Fibroblast of the conjunctiva (primary cell): ENCODE data around the gene NOS1AP.
"Not testable (repeated sequence)": the region's sequence is repeated elsewhere in the genome, so short reads cannot be mapped to it uniquely, and the experiment has no call there.

Experiments
- DNase-seq: peaks from one replicate; pipeline ENCODE4 v3.0.0-alpha.2; 2010; ENCODE audit warnings: low read depth

Gene NOS1AP

DNA sequence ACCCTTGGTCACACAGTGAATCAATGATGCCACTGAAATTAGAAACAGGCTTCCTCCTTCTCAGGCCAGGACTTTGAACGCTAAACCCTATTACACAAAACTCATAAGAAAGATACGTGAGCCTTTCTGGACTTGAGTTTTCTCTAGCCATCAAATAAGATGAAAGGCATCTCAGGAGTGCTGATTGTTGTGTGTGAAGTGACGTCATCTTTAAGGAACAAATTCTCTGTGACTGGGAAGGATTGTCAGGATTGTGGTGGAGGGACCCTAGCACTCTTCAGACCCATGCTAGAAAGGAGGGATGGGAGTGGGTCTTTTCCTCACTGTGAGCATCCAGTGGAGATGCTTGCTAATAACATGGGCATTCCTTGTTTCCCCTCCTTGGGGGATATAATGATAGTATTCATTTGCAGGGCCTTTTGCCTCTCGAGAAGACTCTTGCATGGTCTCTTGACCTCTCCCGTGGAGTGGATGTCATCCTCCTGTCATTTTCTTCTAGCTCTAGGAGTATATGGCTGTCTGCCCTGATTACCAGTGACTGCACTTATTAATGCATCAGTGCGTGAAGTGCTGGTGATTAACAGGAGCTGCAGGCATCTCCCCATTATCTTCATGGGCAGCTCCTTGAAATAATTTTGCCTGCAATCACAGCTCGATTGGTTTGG, 267.3 kb downstream of the NOS1AP start:
- no peak for DNase-seq

GRCh38 chr1:162342452-162342983, 273.0 kb downstream of the NOS1AP start:
- DNase-seq = no peak

- no peak for DNase-seq
These were observed 274.0 kb downstream of the NOS1AP start for GRCh38 chr1:162343470-162343869.

DNA sequence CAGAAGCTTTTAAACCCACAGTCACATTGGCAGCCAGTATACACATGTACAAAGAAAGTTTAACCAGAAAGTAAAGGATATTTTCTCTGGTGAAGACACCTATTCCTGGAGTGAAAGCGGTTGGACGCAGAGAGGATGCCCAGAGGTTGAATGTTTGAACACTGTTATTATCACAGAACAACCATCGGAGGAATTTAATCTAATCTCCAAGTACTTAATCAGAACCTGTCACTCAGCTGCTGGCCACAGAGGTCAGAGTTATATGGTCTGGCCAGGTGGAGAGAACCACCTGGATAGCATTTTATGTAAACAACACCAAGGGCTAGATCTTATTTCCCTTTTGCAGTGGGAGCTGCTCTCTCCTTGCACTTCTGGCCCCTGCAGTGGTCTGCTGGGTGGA, 277.8 kb downstream of the NOS1AP start:
- DNase-seq = no peak

- no peak for DNase-seq
These were observed 280.3 kb downstream of the NOS1AP start for GRCh38 chr1:162349635-162350330.

DNA sequence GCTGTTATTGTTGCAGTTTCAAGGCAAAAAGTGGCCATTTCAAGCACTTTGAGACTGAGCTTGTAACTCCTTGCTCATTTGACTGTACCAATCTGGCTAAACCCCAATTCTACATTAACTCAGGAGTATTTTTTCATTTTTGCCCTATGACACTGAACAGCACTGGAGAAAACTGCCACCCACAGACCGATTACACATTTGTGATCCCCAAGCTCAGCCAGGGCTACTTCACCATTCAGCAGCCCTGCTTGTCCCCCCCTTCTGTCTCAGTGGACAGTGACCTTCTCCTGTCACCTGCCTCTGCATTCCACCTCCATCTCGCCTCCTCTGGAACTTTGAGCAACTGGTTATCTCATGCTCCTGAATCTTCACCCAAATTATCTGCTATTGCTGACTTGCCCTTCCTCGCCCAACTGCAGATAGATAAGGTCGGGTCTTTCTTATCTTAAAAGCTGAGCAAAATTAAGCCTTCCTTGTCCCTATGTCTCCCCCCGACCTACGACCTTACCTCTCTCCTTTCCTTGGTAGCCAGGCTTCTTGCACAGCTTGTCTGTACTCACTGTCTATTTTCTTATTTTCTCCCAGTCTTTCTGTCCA, 281.9 kb downstream of the NOS1AP start:
- DNase-seq = no peak

- not testable (repeated sequence) for DNase-seq
These were observed 282.4 kb downstream of the NOS1AP start for GRCh38 chr1:162351874-162352273.

DNA sequence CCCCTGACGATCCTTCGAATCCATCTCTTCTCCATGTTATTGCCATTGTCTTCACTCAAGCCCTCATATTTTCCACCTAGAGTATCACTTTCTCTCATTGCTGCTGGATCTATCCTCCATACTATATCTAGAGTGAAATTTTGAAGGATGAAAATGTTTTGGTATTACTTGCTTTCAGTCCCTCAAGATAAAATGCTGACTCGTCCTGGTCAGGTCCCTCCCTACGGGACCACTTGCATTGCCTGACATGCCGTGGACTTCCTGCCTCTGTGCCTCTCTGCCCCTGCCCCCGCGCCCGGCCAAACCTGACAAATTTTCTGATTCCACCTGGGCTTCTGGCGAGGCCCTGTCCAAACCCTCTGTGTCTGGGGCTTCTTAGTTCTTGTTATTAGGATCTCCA, 283.6 kb downstream of the NOS1AP start:
- no peak for DNase-seq

DNA sequence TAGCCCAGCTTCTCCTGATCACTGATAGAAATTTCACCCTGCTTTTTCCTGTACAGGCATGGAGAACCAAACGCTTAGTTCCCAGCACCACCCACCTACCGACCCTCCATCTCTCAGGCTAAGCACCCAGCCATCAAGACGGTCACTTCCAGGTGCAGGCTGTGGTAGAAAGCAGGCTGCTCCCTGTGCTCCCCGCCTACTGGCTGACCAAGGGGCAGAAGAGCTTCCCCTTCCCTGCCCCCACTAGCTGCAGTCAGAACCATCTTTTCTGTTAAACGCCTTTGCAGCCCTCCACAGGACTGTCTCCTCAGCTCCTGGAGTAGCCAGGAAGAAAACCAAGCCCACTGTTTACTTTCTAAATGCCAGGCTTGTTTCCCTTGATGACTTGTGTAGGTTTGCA, 284.2 kb downstream of the NOS1AP start:
- no peak for DNase-seq

GRCh38 chr1:162357681-162358266, 288.3 kb downstream of the NOS1AP start:
- DNase-seq = no peak

- no peak for DNase-seq
These were observed 289.4 kb downstream of the NOS1AP start for GRCh38 chr1:162358928-162359327.

DNA sequence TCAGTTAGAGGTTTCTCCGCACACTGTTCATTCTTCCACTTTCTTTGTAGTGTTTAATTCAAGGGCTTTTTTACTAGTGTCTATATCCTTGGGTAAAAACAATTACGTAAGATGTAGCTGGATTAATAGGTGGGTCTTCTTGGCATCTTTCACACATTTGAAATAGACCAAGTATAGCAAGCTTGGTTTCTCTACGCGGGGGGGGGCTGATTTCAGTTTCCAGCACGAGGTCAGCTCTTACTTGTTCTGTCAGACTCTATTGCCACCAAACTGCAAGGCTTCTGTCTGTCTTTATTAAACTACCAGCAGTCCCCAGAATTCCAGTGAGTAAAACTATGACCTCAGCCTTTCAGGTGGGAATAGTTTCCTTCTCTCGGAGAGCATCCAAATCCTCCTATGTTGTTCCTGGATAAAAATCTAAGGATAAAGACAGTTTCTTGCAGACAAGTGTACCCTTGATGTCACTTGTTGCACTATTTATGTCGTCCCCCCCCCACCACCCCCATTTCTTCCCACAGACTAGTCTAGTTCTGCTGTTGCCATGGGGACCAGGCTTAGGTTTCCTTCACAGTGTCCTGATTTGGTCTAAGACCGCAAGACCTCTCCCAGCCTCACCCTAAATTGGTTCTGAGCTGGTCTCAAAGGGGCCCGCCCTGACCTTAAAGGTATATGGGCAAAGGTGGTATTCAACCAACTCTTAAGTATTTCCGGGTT, 290.2 kb downstream of the NOS1AP start:
- no peak for DNase-seq

DNA sequence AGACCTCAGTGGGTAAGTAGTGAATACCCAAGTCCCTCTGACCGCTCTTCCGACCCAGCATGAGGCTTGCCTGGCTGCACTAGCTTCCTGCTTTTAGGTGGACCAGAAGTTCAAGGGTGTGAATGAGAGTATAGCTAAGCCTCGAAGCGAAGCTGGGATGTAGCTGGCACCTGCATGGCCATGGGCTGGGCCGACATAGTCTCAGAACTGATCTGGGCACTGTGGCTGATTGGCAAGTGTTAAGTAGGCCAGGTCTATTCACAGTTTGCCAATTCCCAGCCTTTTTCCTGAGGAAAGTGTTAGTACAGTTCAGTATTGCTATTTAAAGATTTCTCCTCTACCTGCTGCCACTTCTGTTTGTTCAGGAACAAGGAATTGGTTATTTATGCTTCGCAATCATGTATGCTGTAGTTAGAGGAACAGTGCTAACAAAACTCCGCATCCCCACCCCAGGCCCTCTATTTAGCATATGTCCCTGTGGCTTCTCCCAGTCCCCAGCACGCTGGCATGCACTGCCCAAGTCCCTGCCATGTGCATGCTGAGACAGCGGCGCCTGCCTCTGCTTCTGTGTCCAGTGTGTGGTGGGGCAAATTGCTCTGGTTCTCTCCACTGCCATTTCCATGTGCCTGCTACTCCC, 290.9 kb downstream of the NOS1AP start:
- no peak for DNase-seq

DNA sequence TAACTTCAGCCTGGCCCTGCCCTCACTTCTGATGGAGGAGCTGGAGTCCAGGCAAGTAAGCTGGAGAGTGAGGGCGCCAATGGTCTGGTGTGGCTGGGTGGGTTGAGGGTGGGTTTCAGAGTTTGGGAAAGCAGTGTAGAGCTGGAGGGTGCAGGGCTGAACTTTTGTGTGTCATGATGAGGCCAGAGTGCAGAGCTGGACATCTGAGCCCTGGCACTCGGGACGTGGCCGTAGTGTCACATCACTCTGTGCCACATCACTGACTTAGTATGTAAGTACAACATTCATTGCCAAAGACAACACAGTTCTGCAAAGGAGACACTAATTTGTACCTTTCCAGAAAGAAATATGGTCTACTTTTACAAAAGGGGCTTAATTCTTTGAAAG, 291.4 kb downstream of the NOS1AP start:
- no peak for DNase-seq

DNA sequence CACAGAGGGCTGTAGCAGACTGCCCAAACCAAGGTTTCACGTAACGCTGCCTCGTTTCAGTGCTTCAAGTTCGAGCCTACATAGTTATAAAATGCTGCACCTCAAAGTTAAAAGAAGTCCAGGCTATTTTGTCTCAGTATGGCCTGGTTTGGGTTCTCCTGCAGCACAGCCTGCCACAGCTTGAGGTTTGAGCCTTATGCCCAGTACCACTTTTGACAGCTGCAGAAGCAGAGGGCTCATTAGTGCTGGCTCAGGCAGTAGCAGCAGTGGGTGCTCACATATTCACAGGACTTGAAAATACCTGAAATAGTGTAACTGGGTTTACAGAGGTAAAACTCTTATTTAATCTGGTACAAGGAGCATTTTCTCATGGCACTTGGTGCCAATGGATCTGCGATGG, 291.9 kb downstream of the NOS1AP start:
- no peak for DNase-seq

DNA sequence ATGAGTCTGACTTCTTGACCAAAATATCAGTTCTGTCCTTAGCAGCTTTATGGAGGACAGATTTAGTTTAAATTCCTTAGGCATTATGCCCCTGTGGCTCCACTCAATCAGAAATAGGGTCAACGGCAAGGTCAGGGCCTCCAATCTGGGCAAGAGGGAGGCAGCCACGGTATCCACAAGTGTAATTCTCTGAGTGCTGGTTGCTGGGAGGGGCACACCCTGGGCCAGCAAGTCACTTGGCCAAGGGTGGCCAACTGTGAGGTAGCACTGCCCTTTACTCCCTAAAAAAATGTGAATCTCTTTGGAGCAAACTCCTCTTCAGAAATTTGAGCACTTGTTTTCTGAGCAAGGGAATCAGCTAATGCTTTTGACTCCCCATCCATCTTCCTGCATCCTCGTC, 294.3 kb downstream of the NOS1AP start:
- DNase-seq = no peak

DNA sequence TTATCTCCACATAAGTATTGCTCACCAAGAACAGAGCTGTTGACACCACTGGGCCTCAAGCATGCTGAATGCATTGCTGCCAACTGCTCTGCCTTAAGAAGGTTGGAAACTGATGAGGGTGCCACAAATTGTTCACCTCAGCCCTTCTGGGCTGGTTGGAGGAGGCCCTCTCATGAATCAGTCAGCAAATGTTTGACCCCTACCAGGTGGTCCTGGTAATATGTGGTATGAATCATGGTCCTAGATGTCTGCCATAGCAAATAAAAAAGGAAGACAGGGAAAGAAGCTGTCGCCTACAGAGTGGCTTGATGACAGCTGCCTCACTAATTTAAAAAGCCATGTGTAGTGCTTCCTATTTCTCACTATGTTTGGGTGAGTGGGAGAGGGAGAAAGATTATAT, 295.0 kb downstream of the NOS1AP start:
- DNase-seq = no peak

GRCh38 chr1:162365284-162366020, 296.0 kb downstream of the NOS1AP start:
- no peak for DNase-seq

GRCh38 chr1:162366149-162366548, 296.7 kb downstream of the NOS1AP start:
- DNase-seq = no peak

GRCh38 chr1:162366671-162367070, 297.2 kb downstream of the NOS1AP start:
- DNase-seq = no peak

- DNase-seq = no peak
These were observed 297.6 kb downstream of the NOS1AP start for GRCh38 chr1:162367073-162367472.
